GM23338 (cell line): ENCODE measurements around the gene KCNJ11.

Source experiments
- CREB1 ChIP-seq: fragments of 250-450 bp; sonication (Bioruptor Pico); IDR thresholded peaks from 2 replicates; pipeline ENCODE4 v1.5.0; 2020; ENCODE audit warnings: low read depth, mild to moderate bottlenecking, moderate library complexity
- CTCF ChIP-seq, 2 experiments: fragments of 200-600 bp in 1 of 2; sonication (generic) in 1 of 2; conservative IDR thresholded peaks; 2 replicates each; pipeline versions ENCODE4 v1.5.1 to v1.6.1; 2016 to 2017; ENCODE audit warnings: antibody characterized with exemption in 2 of 2, low read depth in 2 of 2, mild to moderate bottlenecking in 2 of 2, moderate library complexity in 1 of 2
- ETS1 ChIP-seq: IDR thresholded peaks from 2 replicates; pipeline ENCODE4 v1.6.1; 2016; ENCODE audit warnings: antibody characterized with exemption
- EZH2 ChIP-seq: fragments of 200-600 bp; sonication (generic); IDR thresholded peaks from one replicate; pipeline ENCODE4 v1.8.0; 2017; ENCODE audit warnings: antibody characterized with exemption, mild to moderate bottlenecking, low read depth; ENCODE audit not compliant: unreplicated experiment
- EZH2phosphoT487 ChIP-seq: fragments of 200-600 bp; sonication (generic); IDR thresholded peaks from one replicate; pipeline ENCODE4 v1.8.1; 2018; ENCODE audit warnings: antibody characterized with exemption; ENCODE audit not compliant: unreplicated experiment
- JUNB ChIP-seq: IDR thresholded peaks from one replicate; pipeline ENCODE4 v1.6.1; 2016; ENCODE audit warnings: antibody characterized with exemption; ENCODE audit not compliant: unreplicated experiment
- NANOG ChIP-seq: IDR thresholded peaks from 2 replicates; pipeline ENCODE4 v1.6.1; 2016; ENCODE audit warnings: antibody characterized with exemption, borderline replicate concordance
- POLR2AphosphoS5 ChIP-seq: IDR thresholded peaks from 2 replicates; pipeline ENCODE4 v1.6.1; 2016; ENCODE audit warnings: antibody characterized with exemption, low read depth
- STAT1 ChIP-seq: IDR thresholded peaks from one replicate; pipeline ENCODE4 v1.6.1; 2016; ENCODE audit warnings: antibody characterized with exemption; ENCODE audit not compliant: unreplicated experiment
- ZNF114 ChIP-seq: fragments of 250-450 bp; sonication (Bioruptor Pico); IDR thresholded peaks from 2 replicates; pipeline ENCODE4 v1.5.0; 2020; ENCODE audit warnings: mild to moderate bottlenecking, moderate library complexity
- ZNF331 ChIP-seq: fragments of 250-450 bp; sonication (Bioruptor Pico); IDR thresholded peaks from 2 replicates; pipeline ENCODE4 v1.5.0; 2020; ENCODE audit warnings: low read depth, mild to moderate bottlenecking, moderate library complexity
- TF ChIP-seq, protein P1 (sequence below): IDR thresholded peaks from one replicate; pipeline ENCODE4 v1.6.1; 2018; ENCODE audit warnings: antibody characterized with exemption; ENCODE audit not compliant: unreplicated experiment

DNA sequence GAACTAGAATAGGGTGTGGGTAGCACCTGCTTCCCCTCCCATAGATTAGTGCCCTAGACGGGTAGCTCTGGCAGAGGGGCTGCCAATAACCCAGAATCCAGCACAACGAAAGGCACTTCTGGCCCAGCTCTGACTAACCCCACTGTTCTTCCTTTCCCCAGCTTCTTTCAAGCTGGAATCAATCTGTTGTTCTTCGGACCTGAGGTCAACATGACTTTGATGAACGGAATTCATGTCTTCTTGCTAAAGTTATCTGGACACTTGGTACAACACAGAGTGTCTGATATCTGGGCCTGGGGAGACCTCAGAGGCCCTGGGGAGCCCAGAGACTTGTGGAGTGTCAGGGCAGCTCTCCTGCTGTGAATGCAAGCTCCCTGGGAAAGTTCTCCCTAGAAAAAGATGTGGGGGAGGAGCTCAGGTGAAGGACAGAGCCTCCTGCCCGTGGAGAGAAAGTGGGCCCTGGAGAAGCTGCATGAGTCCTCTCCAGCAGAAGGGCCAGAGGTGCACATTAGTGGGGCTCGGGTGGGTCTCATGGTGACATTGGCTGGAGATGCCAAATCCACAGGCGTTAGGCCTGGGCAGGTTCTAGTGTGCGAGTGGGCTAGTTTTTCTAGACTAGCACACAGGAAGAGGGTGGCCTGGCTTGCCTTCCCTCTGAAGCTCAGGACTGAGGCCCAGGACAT is 6.3 kb downstream of the KCNJ11 start:
- no peak for TF ChIP-seq CTCF (conservative IDR thresholded peaks at IDR 0.05; ENCODE audit: low read depth in 2 of 2)
- TF ChIP-seq EZH2phosphoT487, result no peak
- TF ChIP-seq, protein P1, sequence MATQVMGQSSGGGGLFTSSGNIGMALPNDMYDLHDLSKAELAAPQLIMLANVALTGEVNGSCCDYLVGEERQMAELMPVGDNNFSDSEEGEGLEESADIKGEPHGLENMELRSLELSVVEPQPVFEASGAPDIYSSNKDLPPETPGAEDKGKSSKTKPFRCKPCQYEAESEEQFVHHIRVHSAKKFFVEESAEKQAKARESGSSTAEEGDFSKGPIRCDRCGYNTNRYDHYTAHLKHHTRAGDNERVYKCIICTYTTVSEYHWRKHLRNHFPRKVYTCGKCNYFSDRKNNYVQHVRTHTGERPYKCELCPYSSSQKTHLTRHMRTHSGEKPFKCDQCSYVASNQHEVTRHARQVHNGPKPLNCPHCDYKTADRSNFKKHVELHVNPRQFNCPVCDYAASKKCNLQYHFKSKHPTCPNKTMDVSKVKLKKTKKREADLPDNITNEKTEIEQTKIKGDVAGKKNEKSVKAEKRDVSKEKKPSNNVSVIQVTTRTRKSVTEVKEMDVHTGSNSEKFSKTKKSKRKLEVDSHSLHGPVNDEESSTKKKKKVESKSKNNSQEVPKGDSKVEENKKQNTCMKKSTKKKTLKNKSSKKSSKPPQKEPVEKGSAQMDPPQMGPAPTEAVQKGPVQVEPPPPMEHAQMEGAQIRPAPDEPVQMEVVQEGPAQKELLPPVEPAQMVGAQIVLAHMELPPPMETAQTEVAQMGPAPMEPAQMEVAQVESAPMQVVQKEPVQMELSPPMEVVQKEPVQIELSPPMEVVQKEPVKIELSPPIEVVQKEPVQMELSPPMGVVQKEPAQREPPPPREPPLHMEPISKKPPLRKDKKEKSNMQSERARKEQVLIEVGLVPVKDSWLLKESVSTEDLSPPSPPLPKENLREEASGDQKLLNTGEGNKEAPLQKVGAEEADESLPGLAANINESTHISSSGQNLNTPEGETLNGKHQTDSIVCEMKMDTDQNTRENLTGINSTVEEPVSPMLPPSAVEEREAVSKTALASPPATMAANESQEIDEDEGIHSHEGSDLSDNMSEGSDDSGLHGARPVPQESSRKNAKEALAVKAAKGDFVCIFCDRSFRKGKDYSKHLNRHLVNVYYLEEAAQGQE, result no peak
- no peak for TF ChIP-seq POLR2AphosphoS5
- TF ChIP-seq ETS1, result no peak
- TF ChIP-seq EZH2, result no peak
- TF ChIP-seq CREB1 (CRISPR knock-in tag), result no peak
- no peak for TF ChIP-seq STAT1
- TF ChIP-seq ZNF331 (CRISPR knock-in tag), result no peak
- TF ChIP-seq JUNB, result no peak
- TF ChIP-seq ZNF114 (CRISPR knock-in tag), result no peak
- no peak for TF ChIP-seq NANOG
